ENCODE results near the gene CASTOR2.
"Not testable (repeated sequence)": the region's sequence is repeated elsewhere in the genome, so short reads cannot be mapped to it uniquely, and the experiment has no call there.

The CASTOR2 gene

GRCh38 chr7:74996361-74996760, 31.9 kb downstream of the CASTOR2 start:
- not testable (repeated sequence) for DNase-seq

GRCh38 chr7:74997811-74998210, 33.3 kb downstream of the CASTOR2 start:
- DNase-seq = not testable (repeated sequence)

- not testable (repeated sequence) for DNase-seq
Measured at GRCh38 chr7:75001356-75001755, 36.9 kb downstream of the CASTOR2 start.

GRCh38 chr7:75010036-75010435, 45.5 kb downstream of the CASTOR2 start:
- DNase-seq = no peak

GRCh38 chr7:75017832-75018231, 53.3 kb downstream of the CASTOR2 start:
- no peak for DNase-seq

- no peak for DNase-seq
Measured at GRCh38 chr7:75018570-75019364, 54.3 kb downstream of the CASTOR2 start.

- DNase-seq = no peak
Measured at GRCh38 chr7:75019800-75020199, 55.3 kb downstream of the CASTOR2 start.

- no peak for DNase-seq
Measured at GRCh38 chr7:75024922-75025321, 60.4 kb downstream of the CASTOR2 start.

- no peak for DNase-seq
Measured at GRCh38 chr7:75028299-75028698, 63.8 kb downstream of the CASTOR2 start.

GRCh38 chr7:75033064-75033463, 68.6 kb downstream of the CASTOR2 start:
- DNase-seq = no peak

- no peak for DNase-seq
Measured at GRCh38 chr7:75033826-75034225, 69.3 kb downstream of the CASTOR2 start.

GRCh38 chr7:75038508-75038907, 74.0 kb downstream of the CASTOR2 start:
- no peak for DNase-seq

GRCh38 chr7:75039166-75039565, 74.7 kb downstream of the CASTOR2 start:
- DNase-seq = no peak

GRCh38 chr7:75039709-75040108, 75.2 kb downstream of the CASTOR2 start:
- no peak for DNase-seq

GRCh38 chr7:75040512-75040911, 76.0 kb downstream of the CASTOR2 start:
- DNase-seq = no peak

- DNase-seq = no peak
Measured at GRCh38 chr7:75042286-75042685, 77.8 kb downstream of the CASTOR2 start.

- no peak for DNase-seq
Measured at GRCh38 chr7:75042831-75043703, 78.6 kb downstream of the CASTOR2 start.

GRCh38 chr7:75045881-75046280, 81.4 kb downstream of the CASTOR2 start:
- DNase-seq = no peak

GRCh38 chr7:75048435-75049379, 84.2 kb downstream of the CASTOR2 start:
- DNase-seq = no peak

GRCh38 chr7:75049817-75050216, 85.3 kb downstream of the CASTOR2 start:
- DNase-seq = no peak

- no peak for DNase-seq
Measured at GRCh38 chr7:75050501-75050900, 86.0 kb downstream of the CASTOR2 start.

- DNase-seq = no peak
Measured at GRCh38 chr7:75054744-75055143, 90.2 kb downstream of the CASTOR2 start.

- DNase-seq = no peak
Measured at GRCh38 chr7:75055155-75055554, 90.7 kb downstream of the CASTOR2 start.
